Psoas muscle (tissue), 8 donors: ENCODE data around the gene HAUS5. TPM values are rescaled to one million over a fixed set of nuclear protein-coding genes. Genes with fewer than 3 reads are reported as not detected.

Experiments
- ATAC-seq, 4 donors: fragments of 200-7000 bp; cut with Tn5 transposase; one replicate each; pipeline ENCODE4 v1.9.1; 2020; ENCODE audit warnings: moderate library complexity in 3 of 4, mild to moderate bottlenecking in 2 of 4
- DNase-seq, 2 donors: peaks; one replicate each; pipeline ENCODE4 v3.0.0-alpha.2; 2020
- H3K27ac ChIP-seq: fragments of 200-600 bp; one replicate; pipeline ENCODE4 v1.8.0; 2022
- H3K27me3 ChIP-seq, 3 donors: fragments of 200-600 bp in 1 of 3; one replicate each; pipeline versions ENCODE4 v1.6.1 to v1.8.0; 2013 to 2022; ENCODE audit warnings: low read length in 2 of 3, mild to moderate bottlenecking in 2 of 3, moderate library complexity in 1 of 3; ENCODE audit not compliant: insufficient read depth in 3 of 3
- H3K36me3 ChIP-seq, 2 donors: fragments of 200-600 bp in 1 of 2; one replicate each; pipeline versions ENCODE4 v1.6.1 to v1.8.0; 2013 to 2022; ENCODE audit warnings: low read depth in 1 of 2, mild to moderate bottlenecking in 1 of 2, moderate library complexity in 1 of 2; ENCODE audit not compliant: insufficient read depth in 1 of 2
- H3K4me1 ChIP-seq: fragments of 200-600 bp; one replicate; pipeline ENCODE4 v1.8.0; 2022
- H3K4me3 ChIP-seq: fragments of 200-600 bp; one replicate; pipeline ENCODE4 v1.8.0; 2022; ENCODE audit warnings: mild to moderate bottlenecking
- H3K9me3 ChIP-seq: fragments of 200-600 bp; one replicate; pipeline ENCODE4 v1.8.0; 2022
- WGBS, 3 donors: extraction: QIAGEN DNeasy Blood & Tissue Kit; methylation state at CpG; one replicate each; pipeline versions ENCODE4 v1.1.6 to v1.1.7; 2013; 5-methylcytosine and 5-hydroxymethylcytosine counted together
- intact Hi-C, 2 donors: fragments of 100-400 bp; cut with DNase I; formaldehyde crosslinking; loops; one replicate each; pipeline versions ENCODE4 v1.11.0 to v1.14.2; 2022
- polyA plus RNA-seq, 3 donors: library from polyadenylated mRNA; stranded (reverse); fragments of 200-250 nt; gene quantifications; one replicate each; pipeline ENCODE4 v1.2.3, GENCODE V29; 2013
- total RNA-seq, 4 donors: library from RNA; stranded (reverse); fragmentation: NEBNext Ultra II Directional in 2 of 4; extraction: Animal tissue kit (Norgen Biotek cat#: 25700) in 2 of 4; gene quantifications; one replicate each; pipeline versions ENCODE4 v1.2.1 to v1.2.4, GENCODE V29; 2021 to 2023
- TF ChIP-seq, protein P1 (sequence below): fragments of 200-600 bp; IDR thresholded peaks from one replicate; pipeline ENCODE4 v1.8.0; 2022; ENCODE audit warnings: antibody characterized with exemption
- donor health status: healthy with polysubstance abuse.
- donor health status: DM: no; HTN: no; CAD: no; lungs with moderate emphysema.
- donor health status: Bipolar disorder and iron deficiency.
- donor health status: healthy.
- donor health status: DM: yes; HTN: yes; CAD: no.
- donor health status: DM: no; HTN: no; CAD: no.
- donor health status: DM: no; HTN: no; CAD: no.
- donor health status: DM: yes; HTN: yes; CAD: no.

The HAUS5 gene
- total and polyA plus RNA-seq, 7 donors = 2.5 to 6.1 (median 3.6) TPM

DNA sequence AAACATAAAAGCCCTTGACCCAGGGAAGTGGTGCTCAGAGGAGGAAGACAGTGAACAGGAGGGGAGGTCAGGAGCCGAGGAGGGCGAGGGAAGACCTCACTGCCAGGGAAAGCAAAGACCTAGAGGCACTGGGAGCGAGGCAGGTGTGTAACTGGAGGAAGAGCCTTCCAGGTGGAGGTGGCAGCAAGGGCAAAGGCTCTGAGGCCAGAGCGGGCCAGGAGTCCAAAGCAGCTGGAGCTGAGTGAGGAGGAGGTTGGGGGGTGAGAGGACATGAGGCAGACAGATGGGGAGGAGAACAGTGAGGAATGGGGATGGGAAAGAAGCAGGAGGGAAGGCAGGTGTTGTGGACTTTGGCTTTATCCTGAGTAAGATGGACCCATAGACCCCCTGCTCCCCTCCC, 57.4 kb downstream of the HAUS5 start:
- Histone ChIP-seq H3K9me3 (no peaks in the 10 kb centered on the region), H3K36me3 (no peaks in the 10 kb centered on the region), H3K27me3 (peaks cover 0 to 34% (median 8%) of the 10 kb centered on the region in 3 donors), H3K4me3 (no peak overlapping the region), H3K4me1 (no peaks in the 10 kb centered on the region), H3K27ac (no peak overlapping the region)
- 68 to 75% (median 69%) methylated on average over 4 of the region's 4 CpGs for WGBS, 3 donors
- DNase-seq (no peak), ATAC-seq (no peak)
- TF ChIP-seq, protein P1, sequence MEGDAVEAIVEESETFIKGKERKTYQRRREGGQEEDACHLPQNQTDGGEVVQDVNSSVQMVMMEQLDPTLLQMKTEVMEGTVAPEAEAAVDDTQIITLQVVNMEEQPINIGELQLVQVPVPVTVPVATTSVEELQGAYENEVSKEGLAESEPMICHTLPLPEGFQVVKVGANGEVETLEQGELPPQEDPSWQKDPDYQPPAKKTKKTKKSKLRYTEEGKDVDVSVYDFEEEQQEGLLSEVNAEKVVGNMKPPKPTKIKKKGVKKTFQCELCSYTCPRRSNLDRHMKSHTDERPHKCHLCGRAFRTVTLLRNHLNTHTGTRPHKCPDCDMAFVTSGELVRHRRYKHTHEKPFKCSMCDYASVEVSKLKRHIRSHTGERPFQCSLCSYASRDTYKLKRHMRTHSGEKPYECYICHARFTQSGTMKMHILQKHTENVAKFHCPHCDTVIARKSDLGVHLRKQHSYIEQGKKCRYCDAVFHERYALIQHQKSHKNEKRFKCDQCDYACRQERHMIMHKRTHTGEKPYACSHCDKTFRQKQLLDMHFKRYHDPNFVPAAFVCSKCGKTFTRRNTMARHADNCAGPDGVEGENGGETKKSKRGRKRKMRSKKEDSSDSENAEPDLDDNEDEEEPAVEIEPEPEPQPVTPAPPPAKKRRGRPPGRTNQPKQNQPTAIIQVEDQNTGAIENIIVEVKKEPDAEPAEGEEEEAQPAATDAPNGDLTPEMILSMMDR = no peak
- intact Hi-C loops = no loop called here

DNA sequence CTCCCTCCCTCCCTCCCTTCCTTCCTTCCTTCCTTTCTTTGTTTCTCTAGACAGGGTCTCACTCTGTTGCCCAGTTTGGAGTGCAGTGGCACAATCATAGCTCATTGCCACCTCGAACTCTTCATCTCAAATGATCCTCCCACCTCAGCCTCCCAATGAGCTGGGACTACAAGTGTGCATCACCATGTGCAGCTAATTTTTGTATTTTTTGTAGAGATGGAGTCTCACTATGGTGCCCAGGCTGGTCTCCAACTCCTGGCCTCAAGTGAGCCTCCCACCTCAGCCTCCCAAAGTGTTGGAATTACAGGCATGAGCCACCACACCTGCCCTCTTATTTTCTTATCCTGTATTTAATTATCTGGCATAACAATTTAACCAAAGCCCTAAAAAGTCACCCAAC, 58.2 kb downstream of the HAUS5 start:
- WGBS, 3 donors = 82 to 93% (median 92%) methylated on average over 1 of the region's 1 CpG
- H3K27me3 ChIP-seq = peaks cover 0 to 34% (median 8%) of the 10 kb centered on the region in 3 donors
- ATAC-seq = no peak

DNA sequence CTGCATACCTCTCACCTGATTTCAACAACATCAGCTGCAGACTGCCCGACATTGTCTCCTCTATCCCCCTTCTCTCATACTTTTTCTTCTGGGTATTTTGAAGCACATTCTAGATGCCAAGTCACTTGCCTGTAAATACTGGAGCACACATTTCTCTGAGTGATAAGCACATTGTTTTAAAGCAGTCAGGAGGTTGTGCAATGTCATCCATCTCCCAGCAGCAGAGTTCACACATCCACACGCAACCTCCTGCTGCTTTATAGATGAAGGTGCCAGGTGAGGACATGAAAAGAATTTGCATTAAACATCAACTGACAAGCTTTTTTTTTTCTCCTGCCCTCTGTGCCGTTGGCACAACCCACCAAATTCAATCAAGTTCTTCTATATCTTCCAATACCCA, 59.3 kb downstream of the HAUS5 start:
- intact Hi-C loops = no loop called here
- no peak overlapping the region for H3K4me3 ChIP-seq
- no peaks in the 10 kb centered on the region for H3K36me3 ChIP-seq
- no peaks in the 10 kb centered on the region for H3K9me3 ChIP-seq
- H3K4me1 ChIP-seq = no peaks in the 10 kb centered on the region
- H3K27ac ChIP-seq = no peak overlapping the region
- no peak for ATAC-seq
- no peak for DNase-seq
- H3K27me3 ChIP-seq = peaks cover 0 to 34% (median 8%) of the 10 kb centered on the region in 3 donors
- TF ChIP-seq, protein P1 = no peak
- 50 to 56% (median 52%) methylated on average over 3 of the region's 3 CpGs for WGBS, 3 donors

More for the DNA sequence above, 58.2 kb downstream of the HAUS5 start:
- TF ChIP-seq, protein P1 = no peak
- Histone ChIP-seq H3K9me3 (no peaks in the 10 kb centered on the region), H3K4me3 (no peak overlapping the region), H3K36me3 (no peaks in the 10 kb centered on the region), H3K4me1 (no peaks in the 10 kb centered on the region), H3K27ac (no peak overlapping the region)
- intact Hi-C loops = no loop called here
- DNase-seq = no peak

DNA sequence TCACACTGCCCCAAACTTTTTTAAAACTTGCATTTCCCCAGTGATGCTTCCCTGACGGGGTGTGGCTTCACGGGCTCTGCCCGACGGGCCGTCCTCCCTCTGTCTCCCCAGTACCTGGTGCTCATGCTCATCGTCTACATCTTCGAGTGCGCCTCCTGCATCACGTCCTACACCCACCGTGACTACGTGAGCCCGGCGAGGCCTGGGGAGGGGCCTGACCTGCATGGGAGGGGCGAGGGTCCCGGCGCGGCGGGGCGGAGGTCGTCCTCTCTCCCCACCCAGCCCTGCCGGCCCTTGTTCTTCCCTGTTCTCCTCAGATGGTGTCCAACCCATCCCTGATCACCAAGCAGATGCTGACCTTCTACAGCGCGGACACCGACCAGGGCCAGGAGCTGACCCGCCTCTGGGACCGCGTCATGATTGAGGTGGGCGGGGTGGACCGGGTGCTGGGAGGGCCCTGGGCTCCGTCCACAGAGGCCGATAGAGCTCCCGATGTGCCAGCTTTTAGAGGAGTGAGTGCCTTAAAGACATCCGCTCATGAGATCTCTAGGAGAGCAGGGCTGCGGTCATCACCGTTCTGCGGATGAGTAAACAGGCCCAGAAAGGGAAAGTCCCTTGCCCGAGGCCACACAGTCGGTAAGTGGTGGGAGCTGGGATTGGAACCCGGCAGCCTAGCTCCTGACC, 60.7 kb downstream of the HAUS5 start:
- H3K27me3 ChIP-seq = peaks cover 0 to 34% (median 8%) of the 10 kb centered on the region in 3 donors
- H3K4me3 ChIP-seq = peak overlapping the region; percentile 49
- ATAC-seq (peak in 1 of 4 donors; percentile 44), DNase-seq (peak in 1 of 2 donors; percentile 34)
- no peak overlapping the region for H3K27ac ChIP-seq
- no peaks in the 10 kb centered on the region for H3K36me3 ChIP-seq
- no peaks in the 10 kb centered on the region for H3K9me3 ChIP-seq
- WGBS, 3 donors = 7 to 9% (median 7%) methylated on average over 35 to 39 of the region's 39 CpGs
- TF ChIP-seq, protein P1 = no peak
- no peaks in the 10 kb centered on the region for H3K4me1 ChIP-seq
- intact Hi-C loops = no loop called here

Other genes with a start within 250 kb of the HAUS5 start
- gene GPR42, start 241.7 kb upstream of the HAUS5 start, total RNA-seq = not detected
- gene GPR42, start 241.7 kb upstream of the HAUS5 start, polyA plus RNA-seq = not detected
- under 1 TPM in 3 of 4 donors, not detected in 1; 0.13 to 0.47 (median 0.41) TPM for gene FFAR2, start 164.5 kb upstream of the HAUS5 start, total RNA-seq
- gene FFAR2, start 164.5 kb upstream of the HAUS5 start, polyA plus RNA-seq = under 1 TPM; 0.07 to 0.16 (median 0.08) TPM
- gene KRTDAP, start 122.3 kb upstream of the HAUS5 start, total RNA-seq = not detected
- gene KRTDAP, start 122.3 kb upstream of the HAUS5 start, polyA plus RNA-seq = not detected
- under 1 TPM in 3 of 4 donors, not detected in 1; 0.44 to 0.63 (median 0.45) TPM for gene DMKN, start 99.1 kb upstream of the HAUS5 start, total RNA-seq
- gene DMKN, start 99.1 kb upstream of the HAUS5 start, polyA plus RNA-seq = under 1 TPM; 0.21 to 0.77 (median 0.73) TPM
- gene SBSN, start 84.4 kb upstream of the HAUS5 start, total RNA-seq = not detected
- under 1 TPM in 1 of 3 donors, not detected in 2; 0.09 TPM for gene SBSN, start 84.4 kb upstream of the HAUS5 start, polyA plus RNA-seq
- not detected for gene GAPDHS, start 79.3 kb upstream of the HAUS5 start, total RNA-seq
- not detected for gene GAPDHS, start 79.3 kb upstream of the HAUS5 start, polyA plus RNA-seq
- gene TMEM147, start 67.1 kb upstream of the HAUS5 start, total RNA-seq = 100 to 1,000 TPM in 1 of 4 donors, 10 to 100 TPM in 3; 77.1 to 103 (median 85.5) TPM
- 100 to 1,000 TPM; 143 to 245 (median 202) TPM for gene TMEM147, start 67.1 kb upstream of the HAUS5 start, polyA plus RNA-seq
- not detected for gene ATP4A, start 49.1 kb upstream of the HAUS5 start, total RNA-seq
- gene ATP4A, start 49.1 kb upstream of the HAUS5 start, polyA plus RNA-seq = not detected
- not detected for gene PMIS2, start 26.6 kb upstream of the HAUS5 start, total RNA-seq
- not detected for gene PMIS2, start 26.6 kb upstream of the HAUS5 start, polyA plus RNA-seq
- gene RBM42, start 16.3 kb downstream of the HAUS5 start, total RNA-seq = 10 to 100 TPM; 50.1 to 68.1 (median 59.1) TPM
- gene RBM42, start 16.3 kb downstream of the HAUS5 start, polyA plus RNA-seq = 10 to 100 TPM; 53.2 to 69.1 (median 61.1) TPM
- not detected for gene ETV2, start 29.0 kb downstream of the HAUS5 start, total RNA-seq
- under 1 TPM; 0.19 to 0.23 (median 0.20) TPM for gene ETV2, start 29.0 kb downstream of the HAUS5 start, polyA plus RNA-seq
- 100 to 1,000 TPM; 631 to 878 (median 757) TPM for gene COX6B1, start 35.6 kb downstream of the HAUS5 start, total RNA-seq
- 1,000 to 10,000 TPM in 2 of 3 donors, 100 to 1,000 TPM in 1; 912 to 1,724 (median 1,459) TPM for gene COX6B1, start 35.6 kb downstream of the HAUS5 start, polyA plus RNA-seq
- gene UPK1A, start 53.8 kb downstream of the HAUS5 start, total RNA-seq = not detected
- gene UPK1A, start 53.8 kb downstream of the HAUS5 start, polyA plus RNA-seq = under 1 TPM; 0.17 to 0.31 (median 0.24) TPM
- not detected for gene ZBTB32, start 91.8 kb downstream of the HAUS5 start, total RNA-seq
- gene ZBTB32, start 91.8 kb downstream of the HAUS5 start, polyA plus RNA-seq = under 1 TPM in 2 of 3 donors, not detected in 1; 0.08 to 0.10 TPM
- 10 to 100 TPM; 18.0 to 29.0 (median 23.4) TPM for gene KMT2B, start 105.3 kb downstream of the HAUS5 start, total RNA-seq
- 10 to 100 TPM; 13.4 to 20.0 (median 19.2) TPM for gene KMT2B, start 105.3 kb downstream of the HAUS5 start, polyA plus RNA-seq
- gene IGFLR1, start 129.7 kb downstream of the HAUS5 start, total RNA-seq = 10 to 100 TPM in 1 of 4 donors, 1 to 10 TPM in 3; 2.0 to 12.4 (median 2.4) TPM
- 10 to 100 TPM in 1 of 3 donors, 1 to 10 TPM in 2; 5.8 to 11.9 (median 9.9) TPM for gene IGFLR1, start 129.7 kb downstream of the HAUS5 start, polyA plus RNA-seq
- gene U2AF1L4, start 132.7 kb downstream of the HAUS5 start, total RNA-seq = 10 to 100 TPM; 13.3 to 28.7 (median 19.6) TPM
- 10 to 100 TPM; 12.3 to 26.6 (median 13.6) TPM for gene U2AF1L4, start 132.7 kb downstream of the HAUS5 start, polyA plus RNA-seq
- gene PSENEN, start 132.9 kb downstream of the HAUS5 start, total RNA-seq = 10 to 100 TPM; 34.7 to 41.0 (median 36.7) TPM
- gene PSENEN, start 132.9 kb downstream of the HAUS5 start, polyA plus RNA-seq = 100 to 1,000 TPM in 1 of 3 donors, 10 to 100 TPM in 2; 61.6 to 116 (median 67.7) TPM
- gene LIN37, start 135.8 kb downstream of the HAUS5 start, total RNA-seq = 10 to 100 TPM in 1 of 4 donors, 1 to 10 TPM in 3; 3.1 to 14.5 (median 7.9) TPM
- 10 to 100 TPM; 17.8 to 26.8 (median 23.1) TPM for gene LIN37, start 135.8 kb downstream of the HAUS5 start, polyA plus RNA-seq
- 1,000 to 10,000 TPM in 1 of 4 donors, 100 to 1,000 TPM in 3; 656 to 1,308 (median 674) TPM for gene HSPB6, start 144.3 kb downstream of the HAUS5 start, total RNA-seq
- 100 to 1,000 TPM; 303 to 719 (median 476) TPM for gene HSPB6, start 144.3 kb downstream of the HAUS5 start, polyA plus RNA-seq
- 10 to 100 TPM in 1 of 4 donors, 1 to 10 TPM in 3; 4.2 to 16.2 (median 9.0) TPM for gene PROSER3, start 145.4 kb downstream of the HAUS5 start, total RNA-seq
- gene PROSER3, start 145.4 kb downstream of the HAUS5 start, polyA plus RNA-seq = 10 to 100 TPM in 1 of 3 donors, 1 to 10 TPM in 2; 4.6 to 14.2 (median 5.3) TPM
- 1 to 10 TPM in 3 of 4 donors, under 1 TPM in 1; 0.68 to 4.0 (median 2.2) TPM for gene ARHGAP33, start 162.8 kb downstream of the HAUS5 start, total RNA-seq
- gene ARHGAP33, start 162.8 kb downstream of the HAUS5 start, polyA plus RNA-seq = 1 to 10 TPM in 2 of 3 donors, under 1 TPM in 1; 0.96 to 1.4 (median 1.3) TPM
- not detected for gene PRODH2, start 200.1 kb downstream of the HAUS5 start, total RNA-seq
- not detected for gene PRODH2, start 200.1 kb downstream of the HAUS5 start, polyA plus RNA-seq
- not detected for gene NPHS1, start 239.8 kb downstream of the HAUS5 start, total RNA-seq
- gene NPHS1, start 239.8 kb downstream of the HAUS5 start, polyA plus RNA-seq = not detected
- not detected for gene KIRREL2, start 244.2 kb downstream of the HAUS5 start, total RNA-seq
- gene KIRREL2, start 244.2 kb downstream of the HAUS5 start, polyA plus RNA-seq = not detected